ENCODE measurements around the gene KCNN3.

- TF ChIP-seq CTCF (IDR thresholded peaks at IDR 0.05) (no peak), EZH2 (IDR thresholded peaks at IDR 0.05) (no peak), EZH2phosphoT487 (IDR thresholded peaks at IDR 0.05) (no peak)
Observed at GRCh38 chr1:154736841-154737240, 133.2 kb downstream of the KCNN3 start.
